Thyroid gland (tissue), 4 donors: Measurements from ENCODE around the gene ADCY3. TPM values are rescaled to one million over a fixed set of nuclear protein-coding genes. Genes with fewer than 3 reads are reported as not detected.
A peak's percentile ranks its signal among the peaks of the same experiment; 100 is the strongest.

Experiments
- DNase-seq, 2 donors: peaks; one replicate each; pipeline ENCODE4 v3.0.0-alpha.2; 2019
- H3K27ac ChIP-seq, 3 donors: fragments of 200-600 bp; sonication (generic); 1 replicate in 2 of 3; 2 replicates in 1 of 3; pipeline ENCODE4 v1.5.1; 2016 to 2019; ENCODE audit warnings: mild to moderate bottlenecking in 1 of 3, moderate library complexity in 1 of 3
- H3K27me3 ChIP-seq: fragments of 200-600 bp; sonication (generic); one replicate; pipeline ENCODE4 v1.5.1; 2019
- H3K36me3 ChIP-seq, 2 donors: fragments of 200-600 bp; sonication (generic); one replicate each; pipeline ENCODE4 v1.5.1; 2016 to 2019
- H3K4me1 ChIP-seq, 2 donors: fragments of 200-600 bp; sonication (generic); one replicate each; pipeline ENCODE4 v1.5.1; 2017 to 2019
- H3K4me3 ChIP-seq, 3 donors: fragments of 200-600 bp; sonication (generic); replicated peaks in 1 of 3; 1 replicate in 2 of 3; 2 replicates in 1 of 3; pipeline ENCODE4 v1.5.1; 2016; ENCODE audit warnings: mild to moderate bottlenecking in 1 of 3
- H3K9me3 ChIP-seq: fragments of 200-600 bp; sonication (generic); one replicate; pipeline ENCODE4 v1.5.1; 2017
- CTCF ChIP-seq, 6 experiments: fragments of 200-600 bp in 3 of 6; fragments of 450-650 bp in 3 of 6; sonication (generic) in 3 of 6; IDR thresholded peaks; one replicate each; pipeline ENCODE4 v1.5.1; 2016 to 2019; ENCODE audit warnings: antibody characterized with exemption in 6 of 6, mild to moderate bottlenecking in 2 of 6, inconsistent platforms in 1 of 6, moderate library complexity in 1 of 6
- POLR2A ChIP-seq, 2 donors: fragments of 450-650 bp; IDR thresholded peaks; one replicate each; pipeline ENCODE4 v1.6.1; 2017; ENCODE audit warnings: antibody characterized with exemption in 2 of 2, mild to moderate bottlenecking in 2 of 2, moderate library complexity in 1 of 2
- WGBS, 2 donors: methylation state at CpG; one replicate each; pipeline ENCODE4 v1.1.5; 2017; 5-methylcytosine and 5-hydroxymethylcytosine counted together
- intact Hi-C: fragments of 100-400 bp; cut with DNase I; formaldehyde crosslinking; loops from one replicate; pipeline ENCODE4 v1.15.1; 2023
- total RNA-seq, 4 donors: library from RNA; depleted of rRNA; stranded (reverse); fragments of >200 nt; gene quantifications; one replicate each; pipeline ENCODE4 v1.2.3, GENCODE V29; 2016

ADCY3 gene
- total RNA-seq, 4 donors from 2014 or later: 17.5 to 38.7 (median 29.2) TPM

- intact Hi-C loops: no loop called here
- Histone ChIP-seq H3K36me3 (no peaks in the 10 kb centered on the region), H3K27me3 (no peaks in the 10 kb centered on the region), H3K4me1 (no peaks in the 10 kb centered on the region), H3K9me3 (no peaks in the 10 kb centered on the region), H3K4me3 (no peak overlapping the region), H3K27ac (no peak overlapping the region)
- no peak for DNase-seq
- TF ChIP-seq POLR2A (IDR thresholded peaks at IDR 0.05): no peak
- WGBS, 2 donors: 92 to 93% methylated on average over 12 to 25 of the region's 32 CpGs
These were observed 86.0 kb downstream of the ADCY3 start for GRCh38 chr2:24833821-24834732.

GRCh38 chr2:24832931-24833701 lies 86.9 kb downstream of the ADCY3 start:
- Histone ChIP-seq H3K9me3 (no peaks in the 10 kb centered on the region), H3K27me3 (no peaks in the 10 kb centered on the region), H3K36me3 (no peaks in the 10 kb centered on the region), H3K4me3 (no peak overlapping the region), H3K4me1 (no peaks in the 10 kb centered on the region), H3K27ac (no peak overlapping the region)
- intact Hi-C loops: no loop called here
- DNase-seq: no peak
- 93 to 96% methylated on average over 20 to 22 of the region's 22 CpGs for WGBS, 2 donors
- no peak for TF ChIP-seq POLR2A (IDR thresholded peaks at IDR 0.05)
- TF ChIP-seq CTCF (IDR thresholded peaks at IDR 0.05): no peak

- no peak overlapping the region for H3K4me3 ChIP-seq
- no peaks in the 10 kb centered on the region for H3K9me3 ChIP-seq
- no peak overlapping the region for H3K27ac ChIP-seq
- peaks cover 4 to 6% of the 10 kb centered on the region in 2 donors for H3K4me1 ChIP-seq
- intact Hi-C loops: no loop called here
- H3K27me3 ChIP-seq: no peaks in the 10 kb centered on the region
- 60 to 65% methylated on average over 9 of the region's 9 CpGs for WGBS, 2 donors
- TF ChIP-seq POLR2A (IDR thresholded peaks at IDR 0.05): no peak
- TF ChIP-seq CTCF (IDR thresholded peaks at IDR 0.05): no peak
- DNase-seq: no peak
- no peaks in the 10 kb centered on the region for H3K36me3 ChIP-seq
These were observed 87.5 kb downstream of the ADCY3 start for GRCh38 chr2:24832521-24832920.

GRCh38 chr2:24832073-24832461 lies 88.0 kb downstream of the ADCY3 start:
- intact Hi-C loops: no loop called here
- peak; percentile 36 to 63 for DNase-seq
- H3K4me3 ChIP-seq: no peak overlapping the region

More at GRCh38 chr2:24832073-24832461, 88.0 kb downstream of the ADCY3 start:
- Histone ChIP-seq H3K27me3 (no peaks in the 10 kb centered on the region), H3K27ac (no peak overlapping the region), H3K4me1 (peaks cover 7 to 10% of the 10 kb centered on the region in 2 donors), H3K9me3 (no peaks in the 10 kb centered on the region), H3K36me3 (no peaks in the 10 kb centered on the region)
- 48% methylated on average over 9 of the region's 14 CpGs; no CpG with 5 or more reads in 1 of the 2 donors for WGBS, 2 donors
- no peak for TF ChIP-seq POLR2A (IDR thresholded peaks at IDR 0.05)
- TF ChIP-seq CTCF (IDR thresholded peaks at IDR 0.05): no peak
